WTC11 (cell line): ENCODE data around the gene NRG3. TPM values are rescaled to one million over a fixed set of nuclear protein-coding genes. Genes with fewer than 3 reads are reported as not detected.

Source experiments
- ATAC-seq: fragments of 200-7000 bp; cut with Tn5 transposase; 2 replicates; pipeline ENCODE4 v1.10.0; 2021; ENCODE audit warnings: mild to moderate bottlenecking, moderate library complexity
- CTCF ChIA-PET: fragments of 300-600 bp; sonication (Branson Sonifier 250); formaldehyde crosslinking; loops from one replicate; lab custom pipeline; 2021; ENCODE audit warnings: antibody characterized with exemption; lab: Charles Lee
- POLR2A ChIA-PET: fragments of 350-600 bp; sonication (Branson Sonifier 250); formaldehyde crosslinking; loops from one replicate; lab custom pipeline; 2021; ENCODE audit warnings: antibody characterized with exemption; lab: Charles Lee
- DNase-seq: peaks from one replicate; pipeline ENCODE4 v3.0.0; 2021; ENCODE audit warnings: low spot score
- H3K27ac Mint-ChIP-seq: 2 replicates; pipeline ENCODE4 v1.8.0; 2021; ENCODE audit warnings: mixed read lengths
- H3K27me3 Mint-ChIP-seq: 2 replicates; pipeline ENCODE4 v1.8.0; 2021; ENCODE audit warnings: low read depth, mild to moderate bottlenecking, moderate library complexity, mixed read lengths
- H3K36me3 Mint-ChIP-seq: 2 replicates; pipeline ENCODE4 v1.8.0; 2021; ENCODE audit warnings: mixed read lengths
- H3K4me1 Mint-ChIP-seq: 2 replicates; pipeline ENCODE4 v1.8.0; 2022; ENCODE audit warnings: mixed read lengths
- H3K4me3 Mint-ChIP-seq: 2 replicates; pipeline ENCODE4 v1.8.0; 2021; ENCODE audit warnings: mild to moderate bottlenecking, moderate library complexity, mixed read lengths
- H3K9me3 Mint-ChIP-seq: 2 replicates; pipeline ENCODE4 v1.8.0; 2021; ENCODE audit warnings: mixed read lengths
- ATF1 ChIP-seq: sonication (generic); formaldehyde crosslinking; IDR thresholded peaks from 2 replicates; pipeline ENCODE4 v1.8.1; 2023; ENCODE audit warnings: mild to moderate bottlenecking, moderate library complexity, missing genetic modification reagents
- ESRRA ChIP-seq: sonication (generic); formaldehyde crosslinking; IDR thresholded peaks from 2 replicates; pipeline ENCODE4 v1.8.1; 2022; ENCODE audit warnings: mild to moderate bottlenecking, missing genetic modification reagents, borderline replicate concordance
- IRF2 ChIP-seq: sonication (generic); formaldehyde crosslinking; IDR thresholded peaks from 2 replicates; pipeline ENCODE4 v1.8.0; 2022; ENCODE audit warnings: low read depth, missing genetic modification reagents, borderline replicate concordance
- MXD4 ChIP-seq: fragments of 250-450 bp; sonication (Bioruptor Pico); IDR thresholded peaks from 2 replicates; pipeline ENCODE4 v1.8.0; 2021; ENCODE audit warnings: mild to moderate bottlenecking, moderate library complexity, borderline replicate concordance
- NFYB ChIP-seq: sonication (generic); formaldehyde crosslinking; conservative IDR thresholded peaks from 2 replicates; pipeline ENCODE4 v1.8.0; 2022; ENCODE audit warnings: low read depth, missing genetic modification reagents
- NR2C2 ChIP-seq: sonication (generic); formaldehyde crosslinking; IDR thresholded peaks from 2 replicates; pipeline ENCODE4 v1.8.0; 2022; ENCODE audit warnings: mild to moderate bottlenecking, missing genetic modification reagents
- SMAD3 ChIP-seq: sonication (generic); formaldehyde crosslinking; IDR thresholded peaks from 2 replicates; pipeline ENCODE4 v1.8.0; 2022; ENCODE audit warnings: missing genetic modification reagents, mild to moderate bottlenecking, borderline replicate concordance
- SMAD4 ChIP-seq: sonication (generic); formaldehyde crosslinking; IDR thresholded peaks from 2 replicates; pipeline ENCODE4 v1.8.0; 2022; ENCODE audit warnings: mild to moderate bottlenecking, missing genetic modification reagents
- ZNF121 ChIP-seq: sonication (generic); formaldehyde crosslinking; IDR thresholded peaks from 2 replicates; pipeline ENCODE4 v1.8.0; 2023; ENCODE audit warnings: missing genetic modification reagents
- ZNF232 ChIP-seq: sonication (generic); formaldehyde crosslinking; IDR thresholded peaks from 2 replicates; pipeline ENCODE4 v1.8.0; 2022; ENCODE audit warnings: mild to moderate bottlenecking, missing genetic modification reagents
- ZNF396 ChIP-seq: fragments of 250-450 bp; sonication (Bioruptor Pico); IDR thresholded peaks from 2 replicates; pipeline ENCODE4 v1.8.0; 2021; ENCODE audit warnings: mild to moderate bottlenecking, moderate library complexity, borderline replicate concordance
- ZNF671 ChIP-seq: fragments of 250-450 bp; sonication (Bioruptor Pico); IDR thresholded peaks from 2 replicates; pipeline ENCODE4 v1.8.0; 2021; ENCODE audit warnings: mild to moderate bottlenecking
- total RNA-seq: library from RNA; stranded (reverse); gene quantifications from 3 replicates; pipeline ENCODE4 v1.2.3, GENCODE V29; 2021
- TF ChIP-seq, protein P1 (sequence below): sonication (generic); formaldehyde crosslinking; IDR thresholded peaks from 2 replicates; pipeline ENCODE4 v1.8.1; 2022; ENCODE audit warnings: low read depth, missing genetic modification reagents, borderline replicate concordance
- TF ChIP-seq, protein P2 (sequence below): sonication (generic); formaldehyde crosslinking; IDR thresholded peaks from 2 replicates; pipeline ENCODE4 v1.8.1; 2022; ENCODE audit warnings: mild to moderate bottlenecking, missing genetic modification reagents, moderate library complexity, borderline replicate concordance
- TF ChIP-seq, protein P3 (sequence below): sonication (generic); formaldehyde crosslinking; IDR thresholded peaks from 2 replicates; pipeline ENCODE4 v1.8.1; 2023; ENCODE audit warnings: mild to moderate bottlenecking, missing genetic modification reagents
- TF ChIP-seq, protein P4 (sequence below): fragments of 250-450 bp; sonication (Bioruptor Pico); IDR thresholded peaks from 2 replicates; pipeline ENCODE4 v1.9.0; 2021; ENCODE audit warnings: mild to moderate bottlenecking

The NRG3 gene
- total RNA-seq, 1 experiment from 2014 or later, result 7.0 TPM

DNA sequence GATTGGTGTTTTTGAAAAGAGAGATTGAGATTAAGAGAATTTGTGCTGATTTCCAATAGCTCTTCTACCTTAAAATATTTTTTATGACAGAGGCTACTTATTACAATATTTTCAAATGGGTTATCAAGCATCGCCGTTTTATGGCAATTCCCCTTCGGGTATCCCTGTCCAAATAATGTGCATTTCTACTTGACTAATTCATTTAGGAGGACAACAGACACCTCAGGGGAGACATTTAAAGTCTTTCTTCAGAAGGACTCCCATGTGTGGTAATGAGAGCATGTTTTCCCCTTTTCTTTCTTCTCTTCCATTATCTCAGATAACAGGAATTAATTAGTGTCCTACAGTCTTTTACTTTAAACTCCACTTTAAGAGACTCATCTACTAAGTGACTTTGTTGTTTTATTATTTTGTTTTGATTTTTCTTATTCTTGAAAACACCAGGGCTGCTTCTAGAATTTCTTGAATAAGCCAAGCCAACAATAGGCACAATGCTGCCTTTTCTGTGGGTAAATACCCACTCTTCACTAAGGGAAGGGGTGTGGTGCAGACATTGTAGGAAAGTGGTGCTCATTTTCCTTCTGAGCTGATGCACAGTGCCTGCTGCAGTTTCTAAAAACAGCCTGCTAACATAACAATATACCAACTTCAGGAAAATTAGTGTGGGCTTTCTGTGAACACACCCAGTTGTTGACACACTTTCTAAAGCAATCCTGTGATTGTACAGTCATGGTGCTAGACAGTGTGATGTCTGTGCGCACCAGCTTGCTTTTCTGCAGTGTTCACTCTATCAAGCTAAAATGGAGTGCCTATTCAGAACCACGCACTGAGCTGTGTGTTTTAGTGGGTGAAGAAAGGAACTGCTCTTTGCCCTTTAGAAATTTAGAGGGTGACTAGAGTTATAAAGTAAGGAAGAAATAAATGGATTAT is 597.7 kb downstream of the NRG3 start (continued):
- TF ChIP-seq ZNF121, result no peak

DNA sequence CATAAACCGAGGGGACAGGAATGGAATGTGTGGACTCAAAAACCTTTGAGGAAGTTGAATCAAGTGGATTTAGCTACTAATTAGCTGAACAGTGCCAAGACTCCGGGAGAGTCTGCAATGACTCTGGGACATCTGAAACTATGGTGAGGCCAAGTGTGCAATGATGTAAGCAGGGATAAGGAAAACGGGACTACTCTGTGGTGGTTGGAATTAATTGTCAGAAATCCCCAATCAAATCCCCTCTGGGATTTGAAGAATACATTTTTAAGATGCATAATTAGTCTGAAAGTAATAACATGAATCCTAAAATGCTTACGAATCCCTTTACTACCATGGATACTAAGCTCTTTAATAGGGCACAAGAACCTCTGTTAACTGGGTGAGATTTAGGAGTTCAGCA is 602.8 kb downstream of the NRG3 start:
- Mint-ChIP-seq H3K9me3 (peaks cover 15% of the 10 kb centered on the region), H3K4me1 (peaks cover 9% of the 10 kb centered on the region), H3K27me3 (no peaks in the 10 kb centered on the region; the same call in 1 of the 2 replicates), H3K4me3 (no peak overlapping the region), H3K27ac (no peak overlapping the region), H3K36me3 (0 out of 2 replicates have a peak, but pooled peaks cover 4% of the 10 kb centered on the region)
- ATAC-seq (no peak), DNase-seq (no peak)
- POLR2A ChIA-PET, result no interaction called here
- TF ChIP-seq SMAD4 (CRISPR knock-in tag), result no peak
- no peak for TF ChIP-seq IRF2 (CRISPR knock-in tag)
- TF ChIP-seq ATF1 (CRISPR knock-in tag), result no peak
- CTCF ChIA-PET, result no interaction called here

DNA sequence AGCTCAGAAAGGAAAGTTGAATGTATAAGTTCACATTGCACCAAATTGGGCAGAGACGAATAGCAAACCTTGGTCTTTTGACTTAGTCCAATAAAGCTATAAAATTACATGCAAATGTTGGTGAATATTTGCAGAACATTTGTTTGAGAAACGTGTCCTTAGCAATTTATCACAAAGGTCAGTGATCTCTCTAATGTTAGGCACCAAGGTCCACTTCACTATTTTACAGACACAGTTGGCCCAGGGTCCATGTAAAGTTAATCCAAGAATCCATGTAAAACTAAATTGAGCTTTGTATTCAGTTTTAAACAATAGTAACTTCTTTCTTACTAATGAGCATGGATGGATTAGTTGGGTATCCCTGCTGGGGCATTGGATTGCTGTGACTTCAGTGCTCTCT is 617.7 kb downstream of the NRG3 start:
- TF ChIP-seq, protein P1, sequence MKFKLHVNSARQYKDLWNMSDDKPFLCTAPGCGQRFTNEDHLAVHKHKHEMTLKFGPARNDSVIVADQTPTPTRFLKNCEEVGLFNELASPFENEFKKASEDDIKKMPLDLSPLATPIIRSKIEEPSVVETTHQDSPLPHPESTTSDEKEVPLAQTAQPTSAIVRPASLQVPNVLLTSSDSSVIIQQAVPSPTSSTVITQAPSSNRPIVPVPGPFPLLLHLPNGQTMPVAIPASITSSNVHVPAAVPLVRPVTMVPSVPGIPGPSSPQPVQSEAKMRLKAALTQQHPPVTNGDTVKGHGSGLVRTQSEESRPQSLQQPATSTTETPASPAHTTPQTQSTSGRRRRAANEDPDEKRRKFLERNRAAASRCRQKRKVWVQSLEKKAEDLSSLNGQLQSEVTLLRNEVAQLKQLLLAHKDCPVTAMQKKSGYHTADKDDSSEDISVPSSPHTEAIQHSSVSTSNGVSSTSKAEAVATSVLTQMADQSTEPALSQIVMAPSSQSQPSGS (CRISPR knock-in tag), result no peak
- TF ChIP-seq ZNF671 (CRISPR knock-in tag), result no peak
- TF ChIP-seq MXD4 (CRISPR knock-in tag), result no peak
- no peak for TF ChIP-seq NR2C2 (CRISPR knock-in tag)
- TF ChIP-seq ESRRA (CRISPR knock-in tag), result no peak
- TF ChIP-seq NFYB (CRISPR knock-in tag), result no peak
- TF ChIP-seq, protein P2, sequence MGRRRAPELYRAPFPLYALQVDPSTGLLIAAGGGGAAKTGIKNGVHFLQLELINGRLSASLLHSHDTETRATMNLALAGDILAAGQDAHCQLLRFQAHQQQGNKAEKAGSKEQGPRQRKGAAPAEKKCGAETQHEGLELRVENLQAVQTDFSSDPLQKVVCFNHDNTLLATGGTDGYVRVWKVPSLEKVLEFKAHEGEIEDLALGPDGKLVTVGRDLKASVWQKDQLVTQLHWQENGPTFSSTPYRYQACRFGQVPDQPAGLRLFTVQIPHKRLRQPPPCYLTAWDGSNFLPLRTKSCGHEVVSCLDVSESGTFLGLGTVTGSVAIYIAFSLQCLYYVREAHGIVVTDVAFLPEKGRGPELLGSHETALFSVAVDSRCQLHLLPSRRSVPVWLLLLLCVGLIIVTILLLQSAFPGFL (CRISPR knock-in tag), result no peak
- TF ChIP-seq, protein P3, sequence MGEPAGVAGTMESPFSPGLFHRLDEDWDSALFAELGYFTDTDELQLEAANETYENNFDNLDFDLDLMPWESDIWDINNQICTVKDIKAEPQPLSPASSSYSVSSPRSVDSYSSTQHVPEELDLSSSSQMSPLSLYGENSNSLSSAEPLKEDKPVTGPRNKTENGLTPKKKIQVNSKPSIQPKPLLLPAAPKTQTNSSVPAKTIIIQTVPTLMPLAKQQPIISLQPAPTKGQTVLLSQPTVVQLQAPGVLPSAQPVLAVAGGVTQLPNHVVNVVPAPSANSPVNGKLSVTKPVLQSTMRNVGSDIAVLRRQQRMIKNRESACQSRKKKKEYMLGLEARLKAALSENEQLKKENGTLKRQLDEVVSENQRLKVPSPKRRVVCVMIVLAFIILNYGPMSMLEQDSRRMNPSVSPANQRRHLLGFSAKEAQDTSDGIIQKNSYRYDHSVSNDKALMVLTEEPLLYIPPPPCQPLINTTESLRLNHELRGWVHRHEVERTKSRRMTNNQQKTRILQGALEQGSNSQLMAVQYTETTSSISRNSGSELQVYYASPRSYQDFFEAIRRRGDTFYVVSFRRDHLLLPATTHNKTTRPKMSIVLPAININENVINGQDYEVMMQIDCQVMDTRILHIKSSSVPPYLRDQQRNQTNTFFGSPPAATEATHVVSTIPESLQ (CRISPR knock-in tag), result no peak
- no peak for TF ChIP-seq ZNF396 (CRISPR knock-in tag)
- TF ChIP-seq ZNF232 (CRISPR knock-in tag), result no peak
- TF ChIP-seq, protein P4, sequence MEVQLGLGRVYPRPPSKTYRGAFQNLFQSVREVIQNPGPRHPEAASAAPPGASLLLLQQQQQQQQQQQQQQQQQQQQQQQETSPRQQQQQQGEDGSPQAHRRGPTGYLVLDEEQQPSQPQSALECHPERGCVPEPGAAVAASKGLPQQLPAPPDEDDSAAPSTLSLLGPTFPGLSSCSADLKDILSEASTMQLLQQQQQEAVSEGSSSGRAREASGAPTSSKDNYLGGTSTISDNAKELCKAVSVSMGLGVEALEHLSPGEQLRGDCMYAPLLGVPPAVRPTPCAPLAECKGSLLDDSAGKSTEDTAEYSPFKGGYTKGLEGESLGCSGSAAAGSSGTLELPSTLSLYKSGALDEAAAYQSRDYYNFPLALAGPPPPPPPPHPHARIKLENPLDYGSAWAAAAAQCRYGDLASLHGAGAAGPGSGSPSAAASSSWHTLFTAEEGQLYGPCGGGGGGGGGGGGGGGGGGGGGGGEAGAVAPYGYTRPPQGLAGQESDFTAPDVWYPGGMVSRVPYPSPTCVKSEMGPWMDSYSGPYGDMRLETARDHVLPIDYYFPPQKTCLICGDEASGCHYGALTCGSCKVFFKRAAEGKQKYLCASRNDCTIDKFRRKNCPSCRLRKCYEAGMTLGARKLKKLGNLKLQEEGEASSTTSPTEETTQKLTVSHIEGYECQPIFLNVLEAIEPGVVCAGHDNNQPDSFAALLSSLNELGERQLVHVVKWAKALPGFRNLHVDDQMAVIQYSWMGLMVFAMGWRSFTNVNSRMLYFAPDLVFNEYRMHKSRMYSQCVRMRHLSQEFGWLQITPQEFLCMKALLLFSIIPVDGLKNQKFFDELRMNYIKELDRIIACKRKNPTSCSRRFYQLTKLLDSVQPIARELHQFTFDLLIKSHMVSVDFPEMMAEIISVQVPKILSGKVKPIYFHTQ (CRISPR knock-in tag), result no peak
- no peak for TF ChIP-seq SMAD3 (CRISPR knock-in tag)
- Mint-ChIP-seq H3K27me3 (no peaks in the 10 kb centered on the region), H3K4me3 (no peak overlapping the region), H3K9me3 (peaks cover 12% of the 10 kb centered on the region), H3K4me1 (no peaks in the 10 kb centered on the region), H3K27ac (no peak overlapping the region), H3K36me3 (no peaks in the 10 kb centered on the region)
- DNase-seq (no peak), ATAC-seq (no peak)
- ChIA-PET POLR2A (no interaction called here), CTCF (no interaction called here)
